Stimulated activated CD4-positive, alpha-beta T cell treated with anti-CD3 and anti-CD28 coated beads, Interleukin-1b, Interleukin-23, amount 100 ng/mL, for 24 hours (primary cell): ENCODE results near the gene PEX5L.

Experiments used
- DNase-seq, 4 experiments: peaks; one replicate each; pipeline ENCODE4 v3.0.0-alpha.2; 2020; ENCODE audit warnings: low read depth in 4 of 4, low spot score in 1 of 4

The PEX5L gene

GRCh38 chr3:179957264-179957845 is 79.4 kb downstream of the PEX5L start:
- no peak for DNase-seq

GRCh38 chr3:179956416-179956830 is 80.3 kb downstream of the PEX5L start:
- no peak for DNase-seq

DNA sequence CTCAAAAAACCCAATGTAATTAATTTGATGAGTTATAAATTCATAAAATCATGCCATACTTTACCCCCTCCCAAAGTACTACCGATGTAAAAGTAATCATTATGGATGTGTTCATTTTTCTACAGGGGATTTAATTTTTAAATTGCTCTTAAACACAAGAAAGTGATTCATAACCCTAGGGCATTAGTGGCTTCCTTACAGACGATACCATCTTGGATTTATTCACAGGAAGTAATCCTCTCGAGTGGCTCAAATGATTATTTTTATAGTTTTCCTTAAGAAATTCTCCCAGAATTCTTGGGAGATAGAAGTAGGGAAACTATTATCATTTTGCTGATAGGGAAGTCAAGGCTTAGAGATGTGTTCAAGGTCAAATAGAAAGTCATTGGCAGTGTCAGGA is 80.9 kb downstream of the PEX5L start:
- DNase-seq = no peak

DNA sequence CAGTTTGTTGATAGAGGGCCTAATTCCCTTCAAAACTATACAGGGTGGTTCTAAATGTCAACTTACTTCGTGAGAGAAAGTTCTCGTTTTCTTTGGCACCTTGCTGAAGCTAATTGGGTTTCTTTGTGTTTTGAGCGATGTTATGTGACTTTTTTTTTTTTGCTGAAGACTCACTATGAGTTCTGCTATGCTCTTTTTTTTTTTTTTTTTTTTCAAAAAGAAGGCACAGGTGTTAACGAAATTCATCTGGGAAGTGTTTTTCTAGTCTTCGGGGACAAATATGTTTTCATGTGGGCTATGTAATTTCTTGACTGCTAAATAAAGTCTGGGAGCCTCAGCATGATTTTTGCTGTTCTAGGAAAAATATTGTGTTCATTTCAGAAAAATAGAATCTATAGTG is 81.5 kb downstream of the PEX5L start:
- no peak for DNase-seq

DNA sequence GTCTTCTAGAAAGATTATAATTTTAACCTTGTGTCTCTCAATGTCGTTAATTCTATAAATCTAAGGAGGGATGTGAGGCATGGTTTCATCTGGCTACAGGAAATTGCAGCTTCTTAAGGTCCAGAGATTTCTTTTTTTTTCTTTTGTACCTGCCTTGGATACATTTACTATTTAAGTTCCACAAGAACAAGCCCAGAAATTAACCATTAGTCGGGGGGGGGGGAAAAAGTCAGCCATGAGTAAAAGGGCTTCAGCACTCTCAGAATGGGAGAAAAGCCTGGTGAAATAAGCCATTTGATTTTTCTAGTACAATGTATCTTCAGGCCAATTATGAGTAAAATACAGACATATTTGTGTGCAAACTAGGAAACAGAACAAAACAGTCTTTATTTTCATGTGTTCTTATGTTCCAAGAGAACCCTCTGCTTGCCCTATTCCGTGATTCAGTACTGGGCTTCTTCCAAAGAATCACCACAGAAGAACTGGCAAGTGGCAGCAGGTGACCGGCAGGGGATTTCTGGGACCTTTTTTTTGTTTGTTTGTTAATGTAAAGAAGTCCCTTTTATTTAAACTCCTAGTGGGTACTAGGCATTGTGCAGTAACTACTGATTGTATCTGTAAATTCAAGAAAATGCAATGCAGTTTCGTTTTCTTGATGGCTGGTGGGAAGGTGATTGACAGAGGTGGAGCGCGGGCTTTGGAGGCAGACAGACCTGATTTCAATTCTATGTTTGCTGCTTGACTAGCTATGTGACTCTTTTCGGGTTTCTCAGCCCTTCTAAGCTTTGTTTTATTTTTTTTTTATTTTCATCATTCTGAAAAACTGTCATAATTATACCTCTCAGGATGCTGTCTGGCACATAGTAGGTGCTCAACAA is 82.5 kb downstream of the PEX5L start:
- DNase-seq = no peak

DNA sequence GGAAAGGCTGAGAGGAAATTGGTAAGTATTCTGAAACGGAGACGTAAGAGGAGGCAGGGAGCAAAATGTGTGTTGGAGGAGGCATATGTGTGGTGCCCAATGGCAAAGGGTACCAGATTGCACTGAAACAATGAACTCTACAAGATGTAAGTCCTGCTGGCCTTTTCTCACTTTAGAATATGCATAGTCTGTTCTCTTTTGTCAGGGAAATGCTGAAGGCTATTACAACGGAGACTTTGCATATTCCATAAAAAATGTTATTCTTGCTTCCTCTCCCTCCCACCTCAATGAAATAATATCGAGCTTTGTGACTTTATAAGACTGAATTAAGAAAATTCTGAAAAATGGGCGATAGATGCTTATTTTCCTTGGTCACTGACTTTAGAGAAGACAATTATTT is 85.9 kb downstream of the PEX5L start:
- no peak for DNase-seq

- no peak for DNase-seq
These were observed 86.9 kb downstream of the PEX5L start for GRCh38 chr3:179949869-179950268.

DNA sequence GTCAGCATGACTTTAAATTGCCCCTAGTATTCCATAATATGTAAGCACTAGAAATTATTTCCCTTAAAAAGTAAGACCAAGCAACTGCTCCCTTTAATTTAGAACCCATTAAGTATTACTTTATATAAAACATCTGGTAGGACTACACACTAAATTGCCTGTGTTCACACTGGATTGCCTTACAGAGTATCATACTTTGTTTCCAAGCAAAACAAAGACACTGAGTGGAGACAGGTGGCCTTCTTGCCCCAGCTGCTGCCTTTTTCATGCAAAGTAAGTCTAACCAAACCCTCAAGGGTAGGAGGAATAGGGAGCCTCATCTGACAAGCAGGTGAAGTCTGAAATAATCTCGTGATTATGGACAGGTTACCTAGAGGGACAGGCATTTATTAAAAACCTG is 87.3 kb downstream of the PEX5L start:
- DNase-seq = no peak

GRCh38 chr3:179948740-179949139 is 88.0 kb downstream of the PEX5L start:
- no peak for DNase-seq

GRCh38 chr3:179945569-179945968 is 91.2 kb downstream of the PEX5L start:
- no peak for DNase-seq

- no peak for DNase-seq
These were observed 93.4 kb downstream of the PEX5L start for GRCh38 chr3:179943117-179943880.

DNA sequence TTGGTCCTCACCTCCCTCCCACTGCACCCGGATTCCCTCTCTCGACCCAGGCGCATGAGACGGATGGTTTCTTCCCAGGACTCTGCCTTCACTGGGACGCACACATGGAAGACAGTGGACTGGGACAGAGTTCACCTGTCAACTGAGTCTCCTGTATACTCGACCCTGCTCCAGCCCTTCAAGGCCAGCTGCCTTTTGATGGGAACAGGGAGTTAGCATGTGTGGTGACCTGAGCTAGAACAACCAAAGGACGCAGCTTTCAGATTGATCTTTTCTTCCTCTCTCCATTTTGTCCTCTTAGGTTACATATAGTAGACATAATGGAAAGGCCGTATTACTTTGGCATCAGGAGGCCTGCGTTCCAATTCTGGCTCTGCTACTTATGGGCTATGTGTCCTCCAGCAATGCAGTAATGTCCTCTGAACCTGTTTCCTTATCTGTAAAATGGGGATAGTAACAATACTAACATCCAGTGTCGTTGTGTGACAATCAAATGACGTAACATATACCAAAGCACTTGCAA is 94.1 kb downstream of the PEX5L start:
- no peak for DNase-seq

DNA sequence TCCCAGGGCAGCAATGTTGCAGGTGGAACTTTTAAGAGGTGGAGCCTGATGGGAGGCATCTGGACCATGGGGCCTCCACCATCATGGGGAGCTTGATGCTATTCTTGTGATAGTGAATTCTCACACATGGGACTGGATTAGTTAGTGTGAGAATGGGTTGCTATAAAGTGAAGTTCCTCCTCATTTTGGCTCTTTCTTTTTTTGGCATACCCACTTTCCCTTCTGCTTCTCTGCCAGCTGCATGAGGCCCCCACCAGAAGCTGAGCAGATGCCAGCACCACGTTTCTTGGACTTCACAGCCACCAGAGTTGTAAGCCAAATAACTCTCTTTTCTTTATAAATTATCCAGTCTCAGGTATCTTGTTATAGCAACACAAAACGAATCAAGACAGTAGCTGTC is 101.0 kb downstream of the PEX5L start:
- no peak for DNase-seq

- no peak for DNase-seq
These were observed 102.8 kb downstream of the PEX5L start for GRCh38 chr3:179933914-179934313.

DNA sequence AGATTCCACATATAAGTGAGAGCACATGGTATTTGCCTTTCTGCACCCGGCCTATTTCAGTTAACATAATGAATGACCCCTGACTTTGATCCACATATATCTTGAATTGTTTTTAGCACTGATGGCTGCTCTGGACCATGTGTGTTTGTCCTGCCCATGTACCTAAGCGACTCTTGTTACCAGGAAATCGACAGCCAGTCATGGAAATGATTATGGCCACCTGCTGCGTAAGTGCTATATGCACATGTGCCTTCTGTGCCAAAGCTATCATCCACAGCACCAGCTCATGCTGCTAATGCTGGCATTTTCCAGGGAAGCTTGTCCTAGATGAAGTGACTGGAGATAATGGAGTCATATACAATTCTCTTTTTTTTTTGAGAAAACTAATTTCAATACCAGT is 103.7 kb downstream of the PEX5L start:
- DNase-seq = no peak

DNA sequence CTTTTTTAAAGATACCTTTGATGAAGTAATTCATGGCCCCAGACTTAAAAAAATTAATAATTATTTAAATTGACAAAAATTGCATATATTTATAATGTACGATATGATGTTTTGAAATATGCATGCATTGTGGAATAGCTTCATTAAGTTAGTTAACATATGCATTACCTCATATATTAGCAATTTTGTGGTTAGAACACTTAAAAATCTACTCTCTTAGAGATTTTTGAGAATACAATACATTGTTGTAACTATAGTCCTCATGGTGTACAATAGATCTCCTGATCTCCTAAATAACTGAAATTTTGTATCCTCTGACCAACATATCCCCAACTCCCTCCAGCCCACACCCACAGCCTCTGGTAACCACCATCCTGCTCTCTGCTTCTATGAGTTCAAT is 104.1 kb downstream of the PEX5L start:
- DNase-seq = no peak

- DNase-seq = peak in 3 of 4 experiments; percentile 11 to 29 (median 17)
These were observed 107.6 kb downstream of the PEX5L start for GRCh38 chr3:179929091-179929529.

DNA sequence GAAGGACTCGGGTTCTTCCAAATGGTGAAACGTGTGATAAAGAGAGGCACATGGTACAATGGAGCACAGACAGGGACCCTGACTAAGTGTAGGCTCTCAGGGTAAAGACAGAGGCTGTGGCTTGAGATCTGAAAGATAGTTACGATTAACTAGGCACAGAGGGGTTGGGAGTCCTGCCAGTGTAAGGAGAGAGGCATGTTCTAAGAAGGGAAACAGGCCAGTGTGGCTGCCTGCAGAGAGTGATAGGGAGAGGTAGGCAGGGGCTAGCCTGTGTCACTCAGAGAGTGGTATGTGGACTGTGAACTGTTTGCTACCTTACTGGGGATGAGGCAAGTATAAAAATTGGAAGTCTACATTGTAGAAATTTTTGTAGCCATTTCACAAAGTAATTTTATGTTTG is 109.5 kb downstream of the PEX5L start:
- no peak for DNase-seq

DNA sequence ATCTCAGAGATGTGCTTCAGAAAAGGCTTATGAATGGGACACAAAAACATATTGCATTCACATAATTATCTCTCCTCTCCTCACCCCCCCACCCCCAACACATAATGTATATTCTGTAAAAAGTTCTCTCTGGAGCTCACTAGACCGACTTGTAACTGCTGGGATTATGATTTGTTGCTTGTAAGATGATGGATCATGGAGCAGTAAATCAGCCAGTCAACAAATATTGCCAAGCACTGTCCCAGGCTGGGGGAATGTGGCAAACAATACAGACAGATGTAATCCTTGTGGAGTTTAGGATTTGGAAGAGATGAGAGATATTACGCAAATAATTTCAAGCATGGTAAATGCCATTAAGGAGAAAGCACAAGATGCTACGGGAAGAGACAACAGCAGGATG is 114.8 kb downstream of the PEX5L start:
- no peak for DNase-seq

DNA sequence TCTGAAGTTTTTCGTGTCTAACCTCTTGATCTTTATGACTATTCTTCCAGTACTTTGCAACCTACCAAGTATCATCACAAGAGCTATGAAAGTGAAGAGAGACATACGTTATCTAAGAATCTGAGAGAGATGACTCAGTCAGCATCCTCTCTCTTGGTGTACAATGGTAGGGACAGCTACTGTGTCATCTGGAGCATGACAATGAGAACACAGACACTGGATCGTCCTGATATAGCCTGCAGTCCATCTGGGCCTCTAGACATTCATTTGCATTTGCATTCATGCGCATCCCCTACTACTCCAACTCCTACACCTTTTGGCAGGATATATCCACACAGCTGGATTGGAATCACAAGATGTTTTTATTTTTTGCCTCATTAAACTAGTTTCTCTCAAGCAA is 115.2 kb downstream of the PEX5L start:
- DNase-seq = no peak

DNA sequence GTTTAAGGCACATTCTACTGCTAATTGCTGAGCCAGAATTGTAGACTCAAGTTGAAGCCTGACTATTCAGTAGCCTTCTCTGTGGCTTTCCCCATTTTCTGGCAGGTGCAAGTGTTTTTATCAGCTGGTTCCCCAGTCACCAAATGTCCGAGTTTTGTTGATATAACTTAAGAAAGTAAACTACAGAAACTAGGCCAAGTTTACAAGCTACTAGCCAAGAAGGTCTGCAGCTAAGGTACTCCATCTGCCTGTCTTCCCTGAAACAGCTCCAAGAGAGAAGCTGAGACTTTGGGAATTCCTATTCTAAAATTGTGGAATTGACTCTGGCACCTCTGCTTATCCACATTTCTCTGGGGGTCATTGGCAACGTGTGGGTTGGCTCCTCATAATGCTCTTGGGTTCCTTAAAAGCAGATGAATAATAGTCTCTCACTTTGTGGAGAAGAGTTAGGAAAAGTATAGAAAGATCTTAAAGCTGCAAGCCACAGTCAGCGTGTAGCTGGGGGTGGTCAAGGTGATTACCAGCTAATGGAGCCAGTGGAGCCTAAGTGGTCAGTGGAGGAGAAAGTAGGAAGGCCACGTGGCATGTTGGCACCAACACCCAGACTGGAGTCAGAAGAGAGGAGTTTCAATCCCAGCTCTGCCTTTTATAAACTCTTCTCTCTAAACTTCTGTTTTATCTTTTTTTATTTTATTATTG is 128.8 kb downstream of the PEX5L start:
- no peak for DNase-seq
